ENCODE measurements around the gene KRT27.
A peak's percentile ranks its signal among the peaks of the same experiment; 100 is the strongest.

KRT27 gene

GRCh38 chr17:40810494-40810893, 28.1 kb upstream of the KRT27 start:
- FAIRE-seq (no peak), DNase-seq (ENCODE audit: insufficient read length, low spot score) (no peak)

GRCh38 chr17:40809721-40810421, 27.5 kb upstream of the KRT27 start:
- FAIRE-seq (peak; percentile 4), DNase-seq (ENCODE audit: insufficient read length, low spot score) (no peak)

GRCh38 chr17:40806131-40806530, 23.8 kb upstream of the KRT27 start:
- DNase-seq (ENCODE audit: insufficient read length, low spot score) = no peak

GRCh38 chr17:40803617-40804082, 21.3 kb upstream of the KRT27 start:
- FAIRE-seq (peak; percentile 84), DNase-seq (ENCODE audit: insufficient read length, low spot score) (peak; percentile 86)

More at GRCh38 chr17:40806131-40806530, 23.8 kb upstream of the KRT27 start:
- FAIRE-seq = no peak

GRCh38 chr17:40801157-40801556, 18.8 kb upstream of the KRT27 start:
- no peak for FAIRE-seq
- no peak for DNase-seq (ENCODE audit: insufficient read length, low spot score)

GRCh38 chr17:40800381-40800780, 18.0 kb upstream of the KRT27 start:
- DNase-seq (ENCODE audit: insufficient read length, low spot score) (no peak), FAIRE-seq (no peak)

GRCh38 chr17:40799859-40800258, 17.5 kb upstream of the KRT27 start, which contains the start of gene KRT28:
Gene KRT28, minus strand, starts transcription at chr17:40799959. Its CDS starts 66 bp downstream, at chr17:40799893.
- FAIRE-seq = no peak
- DNase-seq (ENCODE audit: insufficient read length, low spot score) = no peak

GRCh38 chr17:40796846-40797245, 14.5 kb upstream of the KRT27 start:
- no peak for FAIRE-seq
- no peak for DNase-seq (ENCODE audit: insufficient read length, low spot score)

- FAIRE-seq (peak; percentile 66), DNase-seq (ENCODE audit: insufficient read length, low spot score) (no peak)
These were observed 12.8 kb upstream of the KRT27 start for GRCh38 chr17:40795019-40795667.

- FAIRE-seq (no peak), DNase-seq (ENCODE audit: insufficient read length, low spot score) (no peak)
These were observed 12.1 kb upstream of the KRT27 start for GRCh38 chr17:40794466-40794865.

GRCh38 chr17:40793832-40794231, 11.5 kb upstream of the KRT27 start:
- FAIRE-seq (no peak), DNase-seq (ENCODE audit: insufficient read length, low spot score) (no peak)

- FAIRE-seq (no peak), DNase-seq (ENCODE audit: insufficient read length, low spot score) (peak; percentile 30)
These were observed 9.6 kb upstream of the KRT27 start for GRCh38 chr17:40791787-40792436.

- FAIRE-seq (no peak), DNase-seq (ENCODE audit: insufficient read length, low spot score) (no peak)
These were observed 8.8 kb upstream of the KRT27 start for GRCh38 chr17:40791111-40791510.

GRCh38 chr17:40779181-40779909, 3.0 kb downstream of the KRT27 start:
- FAIRE-seq (no peak), DNase-seq (ENCODE audit: insufficient read length, low spot score) (no peak)

GRCh38 chr17:40778461-40778860, 3.9 kb downstream of the KRT27 start:
- no peak for FAIRE-seq
- DNase-seq (ENCODE audit: insufficient read length, low spot score) = no peak

- DNase-seq (ENCODE audit: insufficient read length, low spot score) (no peak), FAIRE-seq (no peak)
These were observed 4.4 kb downstream of the KRT27 start for GRCh38 chr17:40777971-40778370.

- DNase-seq (ENCODE audit: insufficient read length, low spot score) = no peak
- no peak for FAIRE-seq
These were observed 4.9 kb downstream of the KRT27 start for GRCh38 chr17:40777459-40777858.

GRCh38 chr17:40775945-40776344, 6.4 kb downstream of the KRT27 start:
- FAIRE-seq = peak; percentile 16
- no peak for DNase-seq (ENCODE audit: insufficient read length, low spot score)

- DNase-seq (ENCODE audit: insufficient read length, low spot score) = no peak
- no peak for FAIRE-seq
These were observed 10.2 kb downstream of the KRT27 start, which contains the start of gene KRT26 for GRCh38 chr17:40772101-40772500. Gene KRT26, minus strand, starts transcription at chr17:40772201. Its CDS starts 88 bp downstream, at chr17:40772113.

- DNase-seq (ENCODE audit: insufficient read length, low spot score) (no peak), FAIRE-seq (no peak)
These were observed 16.7 kb downstream of the KRT27 start for GRCh38 chr17:40765657-40766056.

GRCh38 chr17:40763752-40764151, 18.6 kb downstream of the KRT27 start:
- FAIRE-seq = no peak
- no peak for DNase-seq (ENCODE audit: insufficient read length, low spot score)

Measured in HTR-8/SVneo (cell line).